HG03575 (cell line): Measurements from ENCODE around the gene IL10.
A peak's percentile ranks its signal among the peaks of the same experiment; 100 is the strongest.
"Not testable (repeated sequence)": the region's sequence is repeated elsewhere in the genome, so short reads cannot be mapped to it uniquely, and the experiment has no call there.

Experiments used
- ATAC-seq: cut with Tn5 transposase; IDR thresholded peaks from one replicate; pipeline ENCODE4 v1.9.1; 2021; ENCODE audit not compliant: unreplicated experiment, insufficient number of reproducible peaks, low FRiP score; ENCODE audit errors: extremely low read depth

Gene IL10

GRCh38 chr1:206796116-206796515 lies 23.8 kb upstream of the IL10 start:
- ATAC-seq, result no peak

GRCh38 chr1:206794294-206794908 lies 22.1 kb upstream of the IL10 start:
- no peak for ATAC-seq

GRCh38 chr1:206793620-206794019 lies 21.3 kb upstream of the IL10 start:
- no peak for ATAC-seq

- ATAC-seq, result no peak
Observed at GRCh38 chr1:206792939-206793607, 20.8 kb upstream of the IL10 start.

GRCh38 chr1:206790502-206791250 lies 18.4 kb upstream of the IL10 start:
- no peak for ATAC-seq

GRCh38 chr1:206788487-206789050 lies 16.3 kb upstream of the IL10 start:
- ATAC-seq, result no peak

- no peak for ATAC-seq
Observed at GRCh38 chr1:206787891-206788290, 15.6 kb upstream of the IL10 start.

GRCh38 chr1:206786212-206786886 lies 14.1 kb upstream of the IL10 start:
- ATAC-seq, result no peak

GRCh38 chr1:206785182-206785765 lies 13.0 kb upstream of the IL10 start:
- ATAC-seq, result no peak

GRCh38 chr1:206784471-206784903 lies 12.2 kb upstream of the IL10 start:
- ATAC-seq, result peak; percentile 37

- no peak for ATAC-seq
Observed at GRCh38 chr1:206783506-206783905, 11.2 kb upstream of the IL10 start.

GRCh38 chr1:206782448-206782847 lies 10.2 kb upstream of the IL10 start:
- ATAC-seq, result no peak

- no peak for ATAC-seq
Observed at GRCh38 chr1:206779638-206780037, 7.3 kb upstream of the IL10 start.

- ATAC-seq, result not testable (repeated sequence)
Observed at GRCh38 chr1:206778911-206779310, 6.6 kb upstream of the IL10 start.

GRCh38 chr1:206778031-206778430 lies 5.7 kb upstream of the IL10 start:
- ATAC-seq, result no peak

GRCh38 chr1:206776229-206776628 lies 3.9 kb upstream of the IL10 start:
- no peak for ATAC-seq

GRCh38 chr1:206774093-206774492 lies 1.8 kb upstream of the IL10 start:
- no peak for ATAC-seq

GRCh38 chr1:206771338-206771692 lies 979 bp downstream of the IL10 start:
- no peak for ATAC-seq
